Fibroblast of lung (primary cell): ENCODE results near the gene LINC00237. TPM values are rescaled to one million over a fixed set of nuclear protein-coding genes. Genes with fewer than 3 reads are reported as not detected.

Experiments
- DNase-seq, 2 donors: peaks; one replicate each; pipeline versions ENCODE4 v3.0.0 to v3.0.0-alpha.2; 2010; ENCODE audit warnings: low read depth in 2 of 2
- H2AFZ ChIP-seq: 2 replicates; pipeline ENCODE4 v1.5.1; 2012; ENCODE audit warnings: low read length, control low read depth, inconsistent platforms
- H3K27ac ChIP-seq: 2 replicates; pipeline ENCODE4 v1.5.1; 2011; ENCODE audit warnings: low read length, control low read depth; ENCODE audit not compliant: insufficient read depth
- H3K27me3 ChIP-seq: 2 replicates; pipeline ENCODE4 v1.5.1; 2011; ENCODE audit warnings: mild to moderate bottlenecking, low read length; ENCODE audit not compliant: control insufficient read depth, insufficient read depth
- H3K36me3 ChIP-seq: 2 replicates; pipeline ENCODE4 v1.5.1; 2011; ENCODE audit warnings: low read length; ENCODE audit not compliant: control insufficient read depth, insufficient read depth
- H3K4me1 ChIP-seq: 2 replicates; pipeline ENCODE4 v1.5.1; 2011; ENCODE audit warnings: low read length; ENCODE audit not compliant: control insufficient read depth, insufficient read depth; ENCODE audit errors: extremely low read depth
- H3K4me2 ChIP-seq: 2 replicates; pipeline ENCODE4 v1.5.1; 2011; ENCODE audit warnings: low read length, control low read depth; ENCODE audit not compliant: insufficient read depth; ENCODE audit errors: extremely low read depth
- H3K4me3 ChIP-seq, 4 experiments: fragments of 200-600 bp in 1 of 4; sonication (generic) in 1 of 4; replicated peaks in 1 of 4; 2 replicates each; pipeline ENCODE4 v1.5.1; 2011 to 2016; ENCODE audit warnings: low read length in 4 of 4, low read depth in 3 of 4, mild to moderate bottlenecking in 3 of 4, control low read depth in 2 of 4, inconsistent platforms in 1 of 4, mixed read lengths in 1 of 4; ENCODE audit not compliant: insufficient read depth in 1 of 4; ENCODE audit errors: control extremely low read depth in 1 of 4
- H3K79me2 ChIP-seq: 2 replicates; pipeline ENCODE4 v1.5.1; 2012; ENCODE audit warnings: mild to moderate bottlenecking, low read length, inconsistent platforms; ENCODE audit not compliant: control insufficient read depth, insufficient read depth
- H3K9ac ChIP-seq: 2 replicates; pipeline ENCODE4 v1.5.1; 2011; ENCODE audit warnings: mild to moderate bottlenecking, low read length, control low read depth; ENCODE audit not compliant: insufficient read depth
- H3K9me3 ChIP-seq: 2 replicates; pipeline ENCODE4 v1.5.1; 2012; ENCODE audit warnings: low read depth, low read length; ENCODE audit not compliant: control insufficient read depth, insufficient read depth
- H4K20me1 ChIP-seq: 2 replicates; pipeline ENCODE4 v1.5.1; 2011; ENCODE audit warnings: low read length; ENCODE audit not compliant: control insufficient read depth, insufficient read depth; ENCODE audit errors: extremely low read depth
- EZH2 ChIP-seq: IDR thresholded peaks from 2 replicates; pipeline ENCODE4 v1.5.1; 2012; ENCODE audit warnings: low read length, control low read depth, mild to moderate bottlenecking; ENCODE audit errors: missing control alignments
- polyA plus RNA-seq, 2 donors: library from polyadenylated mRNA; depleted of rRNA in 1 of 2; stranded (reverse) in 1 of 2; unstranded in 1 of 2; fragments of >200 nt; gene quantifications; 2 replicates each; pipeline ENCODE4 v1.2.1, GENCODE V29; 2011 to 2012; ENCODE audit warnings: missing spikeins in 1 of 2
- total RNA-seq: library from RNA; depleted of rRNA; stranded (reverse); fragments of >200 nt; gene quantifications from 2 replicates; pipeline ENCODE4 v1.2.1, GENCODE V29; 2014
- TF ChIP-seq, protein P1 (sequence below), 2 donors: IDR thresholded peaks in 1 of 2; conservative IDR thresholded peaks in 1 of 2; 1 replicate in 1 of 2; 2 replicates in 1 of 2; pipeline ENCODE4 v1.5.1; 2011 to 2012; ENCODE audit warnings: low read length in 2 of 2, control low read depth in 1 of 2, inconsistent platforms in 1 of 2, low read depth in 1 of 2, mild to moderate bottlenecking in 1 of 2

LINC00237 gene
- total and polyA plus RNA-seq, 2 donors (not counting 1 experiment from before 2014, with no cell fraction given), result not detected

DNA sequence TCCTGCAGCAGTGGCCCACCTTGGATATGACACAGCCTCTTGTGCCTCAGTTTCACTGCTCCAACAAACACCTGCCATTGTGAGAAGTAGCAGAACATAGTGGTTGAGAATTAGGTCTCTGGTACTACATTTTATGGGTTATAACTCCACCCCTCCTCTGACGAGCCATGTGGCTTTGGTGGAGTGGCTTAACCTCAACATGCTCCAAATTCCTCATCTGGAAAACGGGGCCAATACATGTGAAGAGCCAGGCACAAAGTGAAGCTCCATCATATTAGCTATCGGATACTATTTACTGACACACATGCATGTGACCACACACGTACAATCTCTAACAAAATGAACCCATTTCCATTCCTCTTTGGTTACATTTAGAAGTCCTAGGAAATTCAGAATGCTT, 11.4 kb upstream of the LINC00237 start:
- H3K4me3 ChIP-seq, result no peak overlapping the region
- H3K9ac ChIP-seq, result no peak overlapping the region
- no peaks in the 10 kb centered on the region for H3K9me3 ChIP-seq
- H3K27me3 ChIP-seq, result no peaks in the 10 kb centered on the region
- no peak overlapping the region for H2AFZ ChIP-seq
- no peaks in the 10 kb centered on the region for H4K20me1 ChIP-seq
- H3K4me2 ChIP-seq, result no peak overlapping the region
- TF ChIP-seq, protein P1, sequence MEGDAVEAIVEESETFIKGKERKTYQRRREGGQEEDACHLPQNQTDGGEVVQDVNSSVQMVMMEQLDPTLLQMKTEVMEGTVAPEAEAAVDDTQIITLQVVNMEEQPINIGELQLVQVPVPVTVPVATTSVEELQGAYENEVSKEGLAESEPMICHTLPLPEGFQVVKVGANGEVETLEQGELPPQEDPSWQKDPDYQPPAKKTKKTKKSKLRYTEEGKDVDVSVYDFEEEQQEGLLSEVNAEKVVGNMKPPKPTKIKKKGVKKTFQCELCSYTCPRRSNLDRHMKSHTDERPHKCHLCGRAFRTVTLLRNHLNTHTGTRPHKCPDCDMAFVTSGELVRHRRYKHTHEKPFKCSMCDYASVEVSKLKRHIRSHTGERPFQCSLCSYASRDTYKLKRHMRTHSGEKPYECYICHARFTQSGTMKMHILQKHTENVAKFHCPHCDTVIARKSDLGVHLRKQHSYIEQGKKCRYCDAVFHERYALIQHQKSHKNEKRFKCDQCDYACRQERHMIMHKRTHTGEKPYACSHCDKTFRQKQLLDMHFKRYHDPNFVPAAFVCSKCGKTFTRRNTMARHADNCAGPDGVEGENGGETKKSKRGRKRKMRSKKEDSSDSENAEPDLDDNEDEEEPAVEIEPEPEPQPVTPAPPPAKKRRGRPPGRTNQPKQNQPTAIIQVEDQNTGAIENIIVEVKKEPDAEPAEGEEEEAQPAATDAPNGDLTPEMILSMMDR (conservative IDR thresholded peaks at IDR 0.05 in 1 of 2, IDR thresholded peaks at IDR 0.05 in 1 of 2; ENCODE audit: low read depth in 1 of 2, low read length in 2 of 2), result no peak
- no peak for TF ChIP-seq EZH2
- no peak for DNase-seq
- H3K4me1 ChIP-seq, result no peaks in the 10 kb centered on the region
- no peaks in the 10 kb centered on the region for H3K79me2 ChIP-seq
- no peak overlapping the region for H3K27ac ChIP-seq
- H3K36me3 ChIP-seq, result no peaks in the 10 kb centered on the region

DNA sequence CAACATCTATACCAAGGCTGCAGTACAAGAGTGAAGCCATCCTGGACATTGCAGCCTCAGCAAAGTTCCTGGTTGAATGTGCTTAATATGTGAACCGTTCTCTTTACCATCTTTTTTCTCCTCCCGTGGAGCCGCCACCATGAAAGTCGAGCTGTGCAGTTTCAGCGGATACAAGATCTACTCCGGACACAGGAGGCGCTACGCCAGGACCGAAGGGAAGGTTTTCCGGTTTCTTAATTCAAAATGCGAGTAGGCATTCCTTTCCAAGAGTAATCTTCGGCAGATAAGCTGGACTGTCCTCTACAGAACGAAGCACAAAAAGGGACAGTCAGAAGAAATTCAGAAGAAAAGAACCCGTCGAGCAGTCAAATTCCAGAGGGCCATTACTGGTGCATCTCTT, 8.4 kb upstream of the LINC00237 start:
- no peaks in the 10 kb centered on the region for H3K4me1 ChIP-seq
- H3K79me2 ChIP-seq, result no peaks in the 10 kb centered on the region
- H3K27ac ChIP-seq, result no peak overlapping the region
- H3K4me3 ChIP-seq, result no peak overlapping the region
- no peaks in the 10 kb centered on the region for H3K9me3 ChIP-seq
- no peak overlapping the region for H3K9ac ChIP-seq
- TF ChIP-seq EZH2, result no peak
- TF ChIP-seq, protein P1 (conservative IDR thresholded peaks at IDR 0.05 in 1 of 2, IDR thresholded peaks at IDR 0.05 in 1 of 2; ENCODE audit: low read depth in 1 of 2, low read length in 2 of 2), result no peak
- no peaks in the 10 kb centered on the region for H4K20me1 ChIP-seq
- H3K36me3 ChIP-seq, result no peaks in the 10 kb centered on the region
- H2AFZ ChIP-seq, result no peak overlapping the region
- no peaks in the 10 kb centered on the region for H3K27me3 ChIP-seq
- DNase-seq, result no peak
- H3K4me2 ChIP-seq, result no peak overlapping the region

DNA sequence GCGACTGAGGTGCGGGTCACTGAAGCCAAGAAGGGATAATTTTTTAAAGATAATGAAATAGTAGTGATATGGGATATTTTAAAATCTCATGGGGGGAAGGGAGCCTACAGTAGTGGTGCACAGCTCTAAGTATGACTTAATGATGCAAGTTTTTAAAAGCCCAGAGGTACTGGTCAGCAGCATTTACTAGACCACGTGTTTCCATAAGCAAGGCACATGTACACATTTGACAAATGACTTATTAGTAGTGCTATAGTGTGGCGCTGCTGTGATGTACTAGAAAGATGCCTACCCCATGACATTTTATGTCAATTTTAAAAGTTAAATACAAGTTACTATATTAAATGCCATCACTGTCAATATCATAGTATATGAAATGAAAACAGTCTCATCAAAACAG, 7.5 kb upstream of the LINC00237 start:
- no peak for DNase-seq
- Histone ChIP-seq H3K27me3 (peaks cover under 1% of the 10 kb centered on the region), H3K9ac (no peak overlapping the region), H3K4me2 (no peak overlapping the region), H3K4me3 (no peak overlapping the region), H3K9me3 (no peaks in the 10 kb centered on the region), H3K36me3 (no peaks in the 10 kb centered on the region), H3K4me1 (no peaks in the 10 kb centered on the region), H3K79me2 (no peaks in the 10 kb centered on the region), H3K27ac (no peak overlapping the region), H2AFZ (no peak overlapping the region), H4K20me1 (no peaks in the 10 kb centered on the region)
- no peak for TF ChIP-seq EZH2
- TF ChIP-seq, protein P1 (conservative IDR thresholded peaks at IDR 0.05 in 1 of 2, IDR thresholded peaks at IDR 0.05 in 1 of 2; ENCODE audit: low read depth in 1 of 2, low read length in 2 of 2), result no peak
